HL-60 (cell line): ENCODE data around the gene NUDT8.

Source experiments
- DNase-seq, 2 experiments: peaks; one replicate each; pipeline ENCODE4 v3.0.0-alpha.2; 2010 to 2020; ENCODE audit warnings: low read depth in 1 of 2, low spot score in 1 of 2
- H3K27ac ChIP-seq: fragments of 250-450 bp; sonication (Bioruptor Pico); replicated peaks from 2 replicates; pipeline ENCODE4 v1.5.1; 2020; ENCODE audit warnings: mild to moderate bottlenecking, moderate library complexity
- H3K27me3 ChIP-seq: fragments of 250-450 bp; sonication (Bioruptor Pico); 2 replicates; pipeline ENCODE4 v1.5.1; 2021; ENCODE audit warnings: mild to moderate bottlenecking, moderate library complexity; ENCODE audit not compliant: insufficient read depth, poor library complexity, severe bottlenecking
- H3K4me3 ChIP-seq: replicated peaks from 2 replicates; pipeline ENCODE4 v1.5.1; 2011; ENCODE audit warnings: mild to moderate bottlenecking, control low read depth, low read length; ENCODE audit not compliant: insufficient read depth
- GABPA ChIP-seq: IDR thresholded peaks from 2 replicates; pipeline ENCODE4 v1.6.1; 2012; ENCODE audit warnings: low read depth
- POLR2AphosphoS5 ChIP-seq: IDR thresholded peaks from 2 replicates; pipeline ENCODE4 v1.6.1; 2012; ENCODE audit warnings: low read depth
- SPI1 ChIP-seq: IDR thresholded peaks from 2 replicates; pipeline ENCODE4 v1.6.1; 2012; ENCODE audit warnings: low read depth, mild to moderate bottlenecking, borderline replicate concordance
- TF ChIP-seq, protein P1 (sequence below): IDR thresholded peaks from 2 replicates; pipeline ENCODE4 v1.6.1; 2012; ENCODE audit warnings: low read depth; ENCODE audit not compliant: insufficient replicate concordance
- TF ChIP-seq, protein P2 (sequence below): IDR thresholded peaks from one replicate; pipeline ENCODE4 v1.5.1; 2011; ENCODE audit warnings: low read length, control low read depth, inconsistent platforms; ENCODE audit not compliant: insufficient read depth

Gene NUDT8

DNA sequence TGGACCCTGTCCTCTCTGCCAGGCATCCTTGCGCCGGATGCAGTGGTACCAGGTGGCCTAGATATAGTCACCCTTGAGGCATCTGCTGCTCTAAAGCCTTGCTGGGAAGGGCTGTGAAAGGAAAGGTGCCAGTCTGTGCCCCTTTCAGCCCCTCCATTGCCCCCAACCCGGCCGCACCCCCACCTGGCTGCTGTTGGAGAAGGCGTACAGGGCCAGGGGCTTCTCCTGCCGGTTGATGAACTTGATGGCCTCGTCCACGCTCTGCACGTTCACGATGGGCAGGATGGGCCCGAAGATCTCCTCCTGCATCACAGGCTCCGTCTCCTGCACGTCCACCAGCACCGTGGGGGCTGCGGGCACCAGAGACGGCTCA, 34.5 kb upstream of the NUDT8 start:
- no peaks in the 10 kb centered on the region for H3K27me3 ChIP-seq
- no peak overlapping the region for H3K4me3 ChIP-seq
- no peak for DNase-seq
- TF ChIP-seq POLR2AphosphoS5 (no peak), GABPA (no peak), SPI1 (no peak)
- TF ChIP-seq, protein P1, sequence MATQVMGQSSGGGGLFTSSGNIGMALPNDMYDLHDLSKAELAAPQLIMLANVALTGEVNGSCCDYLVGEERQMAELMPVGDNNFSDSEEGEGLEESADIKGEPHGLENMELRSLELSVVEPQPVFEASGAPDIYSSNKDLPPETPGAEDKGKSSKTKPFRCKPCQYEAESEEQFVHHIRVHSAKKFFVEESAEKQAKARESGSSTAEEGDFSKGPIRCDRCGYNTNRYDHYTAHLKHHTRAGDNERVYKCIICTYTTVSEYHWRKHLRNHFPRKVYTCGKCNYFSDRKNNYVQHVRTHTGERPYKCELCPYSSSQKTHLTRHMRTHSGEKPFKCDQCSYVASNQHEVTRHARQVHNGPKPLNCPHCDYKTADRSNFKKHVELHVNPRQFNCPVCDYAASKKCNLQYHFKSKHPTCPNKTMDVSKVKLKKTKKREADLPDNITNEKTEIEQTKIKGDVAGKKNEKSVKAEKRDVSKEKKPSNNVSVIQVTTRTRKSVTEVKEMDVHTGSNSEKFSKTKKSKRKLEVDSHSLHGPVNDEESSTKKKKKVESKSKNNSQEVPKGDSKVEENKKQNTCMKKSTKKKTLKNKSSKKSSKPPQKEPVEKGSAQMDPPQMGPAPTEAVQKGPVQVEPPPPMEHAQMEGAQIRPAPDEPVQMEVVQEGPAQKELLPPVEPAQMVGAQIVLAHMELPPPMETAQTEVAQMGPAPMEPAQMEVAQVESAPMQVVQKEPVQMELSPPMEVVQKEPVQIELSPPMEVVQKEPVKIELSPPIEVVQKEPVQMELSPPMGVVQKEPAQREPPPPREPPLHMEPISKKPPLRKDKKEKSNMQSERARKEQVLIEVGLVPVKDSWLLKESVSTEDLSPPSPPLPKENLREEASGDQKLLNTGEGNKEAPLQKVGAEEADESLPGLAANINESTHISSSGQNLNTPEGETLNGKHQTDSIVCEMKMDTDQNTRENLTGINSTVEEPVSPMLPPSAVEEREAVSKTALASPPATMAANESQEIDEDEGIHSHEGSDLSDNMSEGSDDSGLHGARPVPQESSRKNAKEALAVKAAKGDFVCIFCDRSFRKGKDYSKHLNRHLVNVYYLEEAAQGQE, result no peak
- TF ChIP-seq, protein P2, sequence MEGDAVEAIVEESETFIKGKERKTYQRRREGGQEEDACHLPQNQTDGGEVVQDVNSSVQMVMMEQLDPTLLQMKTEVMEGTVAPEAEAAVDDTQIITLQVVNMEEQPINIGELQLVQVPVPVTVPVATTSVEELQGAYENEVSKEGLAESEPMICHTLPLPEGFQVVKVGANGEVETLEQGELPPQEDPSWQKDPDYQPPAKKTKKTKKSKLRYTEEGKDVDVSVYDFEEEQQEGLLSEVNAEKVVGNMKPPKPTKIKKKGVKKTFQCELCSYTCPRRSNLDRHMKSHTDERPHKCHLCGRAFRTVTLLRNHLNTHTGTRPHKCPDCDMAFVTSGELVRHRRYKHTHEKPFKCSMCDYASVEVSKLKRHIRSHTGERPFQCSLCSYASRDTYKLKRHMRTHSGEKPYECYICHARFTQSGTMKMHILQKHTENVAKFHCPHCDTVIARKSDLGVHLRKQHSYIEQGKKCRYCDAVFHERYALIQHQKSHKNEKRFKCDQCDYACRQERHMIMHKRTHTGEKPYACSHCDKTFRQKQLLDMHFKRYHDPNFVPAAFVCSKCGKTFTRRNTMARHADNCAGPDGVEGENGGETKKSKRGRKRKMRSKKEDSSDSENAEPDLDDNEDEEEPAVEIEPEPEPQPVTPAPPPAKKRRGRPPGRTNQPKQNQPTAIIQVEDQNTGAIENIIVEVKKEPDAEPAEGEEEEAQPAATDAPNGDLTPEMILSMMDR, result no peak
- H3K27ac ChIP-seq, result no peak overlapping the region

GRCh38 chr11:67663532-67664212, 33.9 kb upstream of the NUDT8 start:
- Histone ChIP-seq H3K27ac (no peak overlapping the region), H3K27me3 (no peaks in the 10 kb centered on the region), H3K4me3 (no peak overlapping the region)
- DNase-seq, result no peak
- TF ChIP-seq GABPA (no peak), SPI1 (no peak), POLR2AphosphoS5 (no peak)
- TF ChIP-seq, protein P1, result no peak
- TF ChIP-seq, protein P2, result no peak

DNA sequence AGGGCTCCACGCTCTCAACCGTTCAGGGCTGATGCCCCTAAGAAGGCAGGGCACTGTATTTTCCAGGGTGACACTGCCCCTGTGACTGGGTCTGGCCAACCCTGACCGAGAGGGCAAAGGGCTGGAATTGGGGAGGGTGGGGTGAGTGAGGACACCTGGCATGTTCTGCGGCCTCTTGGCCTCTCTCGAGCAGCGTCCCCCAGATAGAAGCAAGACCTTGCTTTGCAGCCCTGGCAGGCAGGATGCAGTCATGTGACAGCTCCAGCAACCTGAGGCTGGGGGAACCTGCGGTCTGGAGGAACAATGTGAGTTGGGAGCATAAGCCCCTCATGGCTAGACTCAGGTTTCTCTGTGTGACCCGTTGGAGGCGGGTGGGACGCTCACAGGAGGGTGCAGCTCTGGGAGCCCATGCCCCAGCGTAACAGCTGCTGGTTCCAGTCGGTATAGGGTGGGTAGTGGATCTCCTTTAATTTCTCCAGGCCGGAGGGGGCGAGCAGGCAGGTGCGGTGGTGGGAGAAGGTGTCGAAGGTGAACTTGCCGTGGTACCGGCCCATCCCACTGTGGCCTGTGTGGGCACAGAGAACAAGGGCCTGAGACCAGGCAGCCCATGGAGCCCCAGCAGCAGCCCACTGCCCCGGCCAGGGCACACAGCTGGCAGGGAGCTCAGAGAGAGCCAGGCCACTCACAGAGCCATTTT, 33.2 kb upstream of the NUDT8 start:
- Histone ChIP-seq H3K4me3 (no peak overlapping the region), H3K27ac (no peak overlapping the region)
- TF ChIP-seq, protein P1, result no peak
- TF ChIP-seq, protein P2, result no peak
- TF ChIP-seq SPI1 (no peak), POLR2AphosphoS5 (no peak)

More for the DNA sequence above, 33.2 kb upstream of the NUDT8 start:
- DNase-seq, result no peak
- H3K27me3 ChIP-seq, result no peaks in the 10 kb centered on the region
